Measurements from ENCODE around the gene MAPK6. TPM values are rescaled to one million over a fixed set of nuclear protein-coding genes. Genes with fewer than 3 reads are reported as not detected.

Gene MAPK6
- total and polyA plus RNA-seq, 9 of the 15 experiments (the other 6 are each of a cell fraction or from before 2014, with no cell fraction given): 28.5 to 97.1 (median 74.0) TPM

- TF ChIP-seq E2F1 (CRISPR knock-in tag; IDR thresholded peaks at IDR 0.05) (no peak; the same call in 1 of the 2 replicates), ZNF584 (CRISPR knock-in tag; IDR thresholded peaks at IDR 0.05; ENCODE audit: low read depth) (0 out of 2 replicates have a peak, but pooled peaks have one; percentile 52), MYBL2 (IDR thresholded peaks at IDR 0.05; ENCODE audit: low read depth) (no peak), MYBL2 (CRISPR knock-in tag; IDR thresholded peaks at IDR 0.05; ENCODE audit: borderline replicate concordance) (no peak), ZFP30 (CRISPR knock-in tag; IDR thresholded peaks at IDR 0.05; ENCODE audit: borderline replicate concordance) (no peak), ZNF518B (CRISPR knock-in tag; IDR thresholded peaks at IDR 0.05) (no peak), ZNF133 (CRISPR knock-in tag; IDR thresholded peaks at IDR 0.05) (no peak), ZNF407 (IDR thresholded peaks at IDR 0.05; ENCODE audit: low read depth) (no peak), ZNF764 (CRISPR knock-in tag; IDR thresholded peaks at IDR 0.05; ENCODE audit: low read depth) (no peak), NFXL1 (CRISPR knock-in tag; IDR thresholded peaks at IDR 0.05) (no peak), GABPB1 (CRISPR knock-in tag; IDR thresholded peaks at IDR 0.05) (no peak)
Observed at GRCh38 chr15:52019394-52020220, 588 bp downstream of the MAPK6 start (continued).

All from K562 (cell line).